Lower leg skin (tissue), 4 donors: ENCODE data around the gene SEMA3A. TPM values are rescaled to one million over a fixed set of nuclear protein-coding genes. Genes with fewer than 3 reads are reported as not detected.

Source experiments
- DNase-seq, 2 donors: peaks; one replicate each; pipeline ENCODE4 v3.0.0-alpha.2; 2019; ENCODE audit warnings: low spot score in 2 of 2
- H3K4me3 ChIP-seq: fragments of 200-600 bp; sonication (generic); 2 replicates; pipeline ENCODE4 v1.5.1; 2017; ENCODE audit warnings: mild to moderate bottlenecking, low read depth; ENCODE audit not compliant: poor library complexity, severe bottlenecking
- CTCF ChIP-seq, 3 donors: fragments of 450-650 bp; IDR thresholded peaks; one replicate each; pipeline ENCODE4 v1.5.1; 2016; ENCODE audit warnings: antibody characterized with exemption in 3 of 3, mild to moderate bottlenecking in 3 of 3, moderate library complexity in 2 of 3
- POLR2A ChIP-seq, 2 donors: fragments of 450-650 bp; IDR thresholded peaks; one replicate each; pipeline ENCODE4 v1.6.1; 2016 to 2017; ENCODE audit warnings: antibody characterized with exemption in 2 of 2, mild to moderate bottlenecking in 1 of 2, moderate library complexity in 1 of 2
- WGBS, 2 donors: methylation state at CpG; one replicate each; pipeline ENCODE4 v1.1.5; 2018; 5-methylcytosine and 5-hydroxymethylcytosine counted together
- intact Hi-C: fragments of 100-400 bp; cut with DNase I; formaldehyde crosslinking; loops from one replicate; pipeline ENCODE4 v1.15.0; 2023; ENCODE audit warnings: low total_unique reads
- total RNA-seq, 4 donors: library from RNA; depleted of rRNA; stranded (reverse); fragments of >200 nt; gene quantifications; one replicate each; pipeline ENCODE4 v1.1.0, GENCODE V29; 2016

SEMA3A gene
- total RNA-seq, 4 donors from 2014 or later: 0.19 to 1.6 (median 1.4) TPM

GRCh38 chr7:83946801-83947200 is 247.8 kb downstream of the SEMA3A start:
- intact Hi-C loops: no loop called here
- 78% methylated on average over 3 of the region's 3 CpGs for WGBS, 2 donors
- TF ChIP-seq POLR2A (IDR thresholded peaks at IDR 0.05) (no peak), CTCF (IDR thresholded peaks at IDR 0.05) (no peak)

DNA sequence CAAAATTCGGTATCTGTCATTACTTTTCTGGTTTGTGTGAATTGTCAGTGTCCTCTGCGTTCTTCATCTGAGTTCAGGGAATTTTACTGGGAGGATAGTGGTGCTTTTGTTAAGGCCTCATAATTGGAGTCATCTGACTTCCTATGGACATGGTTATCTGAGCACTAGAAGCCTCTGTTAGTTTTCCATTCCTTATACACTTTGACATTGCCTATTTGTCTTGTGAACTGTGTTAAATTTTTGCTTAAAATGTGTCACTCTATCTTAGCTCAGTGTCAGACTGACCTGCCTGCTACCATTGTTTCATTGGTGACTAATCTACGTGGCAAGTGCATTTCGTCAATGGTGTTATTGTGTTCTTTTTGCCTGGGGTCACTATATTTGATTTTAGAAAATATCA is 253.3 kb downstream of the SEMA3A start:
- no peak overlapping the region for H3K4me3 ChIP-seq
- TF ChIP-seq CTCF (IDR thresholded peaks at IDR 0.05): no peak
- no peak for TF ChIP-seq POLR2A (IDR thresholded peaks at IDR 0.05)
- intact Hi-C loops: no loop called here
- no peak for DNase-seq
- WGBS, 2 donors: 89 to 90% methylated on average over 4 of the region's 4 CpGs

More at GRCh38 chr7:83946801-83947200, 247.8 kb downstream of the SEMA3A start:
- H3K4me3 ChIP-seq: no peak overlapping the region
- no peak for DNase-seq

- TF ChIP-seq CTCF (IDR thresholded peaks at IDR 0.05): no peak
- no peak for TF ChIP-seq POLR2A (IDR thresholded peaks at IDR 0.05)
- intact Hi-C loops: no loop called here
- WGBS, 2 donors: 89 to 92% methylated on average over 8 of the region's 8 CpGs
- H3K4me3 ChIP-seq: no peak overlapping the region
- no peak for DNase-seq
Measured at GRCh38 chr7:83937930-83938329, 256.7 kb downstream of the SEMA3A start.

DNA sequence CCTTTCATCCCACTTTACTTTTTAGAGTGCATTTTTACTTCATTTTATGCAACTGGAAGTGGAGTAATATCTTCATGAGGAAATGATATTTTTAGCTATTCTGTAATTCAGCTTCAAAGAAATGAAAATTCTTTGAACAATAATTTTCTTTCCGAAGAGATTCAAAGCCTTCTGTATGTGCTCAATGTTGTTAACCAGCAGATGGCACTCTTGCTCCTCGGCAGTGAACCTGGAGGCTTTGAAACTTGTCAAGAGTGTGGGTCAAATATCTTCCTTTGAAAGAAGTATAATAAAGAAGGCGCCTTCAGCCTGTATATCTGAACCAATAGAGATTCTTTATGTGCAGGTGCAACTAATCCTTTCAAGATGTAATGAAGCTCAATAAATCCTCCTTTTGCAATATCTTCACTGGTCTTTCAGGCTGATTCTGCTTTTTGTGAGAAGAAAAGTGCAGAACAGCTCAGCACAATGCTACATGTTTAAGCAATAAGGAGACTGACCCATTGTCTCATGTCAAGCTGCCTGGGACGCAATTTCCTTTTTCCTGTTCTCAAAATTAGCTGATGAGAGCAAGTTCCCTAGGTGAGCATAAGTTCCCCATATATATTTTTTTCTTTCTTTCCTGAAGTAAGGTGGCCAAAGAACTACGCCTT is 258.4 kb downstream of the SEMA3A start:
- intact Hi-C loops: no loop called here
- no peak overlapping the region for H3K4me3 ChIP-seq
- TF ChIP-seq POLR2A (IDR thresholded peaks at IDR 0.05) (no peak), CTCF (IDR thresholded peaks at IDR 0.05) (no peak)
- 36 to 39% methylated on average over 5 of the region's 5 CpGs for WGBS, 2 donors
- peak in 1 of 2 donors; percentile 26 for DNase-seq

DNA sequence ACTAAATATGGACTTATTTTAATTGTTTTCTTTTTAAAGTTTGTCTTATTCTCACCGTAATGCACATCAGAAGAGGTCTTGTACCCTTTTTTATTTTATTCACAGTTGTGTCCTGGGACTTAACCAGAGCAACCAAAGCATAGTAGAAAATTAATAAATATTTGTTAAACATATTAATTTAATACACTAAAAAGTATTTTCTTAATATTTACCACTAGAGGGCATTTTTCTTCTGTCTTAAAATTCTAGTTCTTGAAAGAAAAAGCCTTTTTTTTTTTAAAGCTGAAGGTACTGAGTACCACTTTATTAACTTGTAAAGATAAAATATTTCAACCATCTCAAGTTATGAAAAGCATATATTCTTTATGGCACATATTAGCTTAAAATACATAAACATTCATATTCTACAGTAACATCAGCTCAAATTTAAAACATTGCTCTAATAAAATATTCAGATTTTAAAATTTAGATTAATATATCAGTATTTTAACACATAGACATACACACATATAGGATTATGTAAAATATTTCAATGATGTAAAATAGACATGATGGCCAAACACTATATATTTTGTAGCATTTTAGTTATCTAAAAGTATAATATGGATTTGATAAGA is 260.4 kb downstream of the SEMA3A start:
- TF ChIP-seq POLR2A (IDR thresholded peaks at IDR 0.05): no peak
- TF ChIP-seq CTCF (IDR thresholded peaks at IDR 0.05): no peak
- intact Hi-C loops: no loop called here
- no peak overlapping the region for H3K4me3 ChIP-seq
- no peak for DNase-seq
- 75 to 84% methylated on average over 1 of the region's 1 CpG for WGBS, 2 donors
